Measurements from ENCODE around the gene GRIK2. TPM values are rescaled to one million over a fixed set of nuclear protein-coding genes. Genes with fewer than 3 reads are reported as not detected.

GRIK2 gene
- total RNA-seq, 3 donors from 2014 or later: 1.3 to 1.8 (median 1.5) TPM

DNA sequence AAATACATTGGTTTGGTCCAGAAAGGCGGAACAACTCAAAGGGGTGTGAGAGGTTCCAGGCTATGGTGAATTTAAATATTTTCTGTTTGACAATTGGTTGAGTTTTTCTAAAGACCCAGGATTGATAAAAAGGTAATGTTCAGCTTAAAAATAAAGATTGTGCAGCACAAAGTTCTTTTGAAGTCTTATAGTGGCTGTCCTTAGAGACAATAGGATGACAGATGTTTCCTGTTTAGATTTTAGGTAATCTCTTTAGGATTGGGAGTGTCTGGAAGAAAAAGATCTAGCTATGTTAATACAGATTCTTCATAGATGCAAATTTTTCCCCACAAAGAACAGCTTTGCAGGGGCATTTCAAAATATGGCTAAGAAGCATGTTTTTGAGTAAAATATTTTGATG is 119.7 kb downstream of the GRIK2 start:
- no peak for TF ChIP-seq CTCF (IDR thresholded peaks at IDR 0.05)
- intact Hi-C loops (cut with DNase I, micrococcal nuclease): no loop called here
- H3K9me3 ChIP-seq: no peaks in the 10 kb centered on the region
- H3K36me3 ChIP-seq (ENCODE audit: low read depth): no peaks in the 10 kb centered on the region
- DNase-seq: no peak
- ATAC-seq: no peak
- no peak overlapping the region for H3K4me3 ChIP-seq
- no peaks in the 10 kb centered on the region for H3K4me1 ChIP-seq (ENCODE audit: low read depth)

DNA sequence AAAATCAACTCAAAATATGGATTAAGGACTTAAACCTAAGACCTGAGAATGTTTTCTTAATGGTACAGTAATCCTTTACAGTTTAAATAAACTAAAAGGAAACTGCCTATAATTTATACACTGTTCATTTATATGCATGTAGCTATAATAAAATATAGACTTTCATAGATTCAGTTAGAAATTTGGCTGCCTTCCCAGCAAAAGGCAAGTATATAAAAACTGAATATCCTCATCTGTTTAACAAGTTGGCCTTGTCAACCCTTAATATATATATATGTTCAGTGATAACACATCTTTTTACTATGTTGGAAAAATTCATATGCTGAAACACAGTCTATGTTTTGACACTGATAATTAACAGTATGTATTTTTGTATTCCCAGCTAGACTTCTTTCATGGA is 123.1 kb downstream of the GRIK2 start:
- DNase-seq (peak in 1 of 3 donors; percentile 12), ATAC-seq (peak; percentile 49)
- intact Hi-C loops (cut with DNase I, micrococcal nuclease): no loop called here
- TF ChIP-seq CTCF (IDR thresholded peaks at IDR 0.05): no peak
- Histone ChIP-seq H3K4me1 (ENCODE audit: low read depth) (no peaks in the 10 kb centered on the region), H3K9me3 (no peaks in the 10 kb centered on the region), H3K4me3 (no peak overlapping the region), H3K36me3 (ENCODE audit: low read depth) (no peaks in the 10 kb centered on the region)

DNA sequence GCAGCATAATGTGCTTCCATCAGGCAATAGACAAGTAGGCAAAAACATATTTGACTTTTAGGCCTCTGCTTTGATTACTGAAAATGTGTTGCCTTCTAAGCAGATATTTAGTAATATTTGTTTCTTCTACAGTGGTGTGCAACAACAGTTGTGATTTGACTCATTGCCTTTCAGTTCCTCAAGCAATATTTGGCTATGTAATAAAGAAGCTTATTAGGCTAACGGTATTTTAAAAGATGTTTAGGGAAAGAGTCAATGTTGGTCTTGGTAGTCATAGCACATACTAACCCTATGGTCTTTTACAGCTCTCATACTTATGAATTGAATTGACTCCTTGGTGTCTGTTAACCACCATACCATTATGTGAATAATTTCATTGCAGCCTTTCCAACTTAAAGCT is 124.1 kb downstream of the GRIK2 start:
- intact Hi-C loops (cut with DNase I, micrococcal nuclease): no loop called here
- TF ChIP-seq CTCF (IDR thresholded peaks at IDR 0.05): no peak
- Histone ChIP-seq H3K9me3 (no peaks in the 10 kb centered on the region), H3K4me1 (ENCODE audit: low read depth) (no peaks in the 10 kb centered on the region), H3K4me3 (no peak overlapping the region), H3K36me3 (ENCODE audit: low read depth) (no peaks in the 10 kb centered on the region)
- DNase-seq (no peak), ATAC-seq (no peak)

DNA sequence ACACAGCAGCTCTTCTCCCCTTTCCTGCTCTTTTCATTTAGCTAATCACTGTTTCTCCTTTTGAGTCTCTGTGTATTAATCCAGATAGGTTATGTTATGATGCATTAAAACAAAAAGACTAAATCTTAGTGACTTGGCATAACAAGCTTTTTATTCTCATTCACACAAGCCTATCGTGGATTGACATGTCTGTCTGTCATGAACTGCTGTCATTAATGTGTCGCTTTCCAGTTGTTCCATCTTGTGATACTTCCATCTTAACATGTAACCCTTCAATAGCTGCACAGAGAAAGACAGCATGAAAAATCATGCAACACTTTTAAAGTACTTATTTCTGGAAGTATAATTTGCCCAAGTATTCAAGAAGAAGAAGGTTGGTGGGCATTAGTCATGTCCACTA is 128.7 kb downstream of the GRIK2 start:
- ATAC-seq (no peak), DNase-seq (no peak)
- H3K9me3 ChIP-seq: no peaks in the 10 kb centered on the region
- TF ChIP-seq CTCF (IDR thresholded peaks at IDR 0.05): no peak
- H3K4me1 ChIP-seq (ENCODE audit: low read depth): no peaks in the 10 kb centered on the region
- H3K4me3 ChIP-seq: no peak overlapping the region
- H3K36me3 ChIP-seq (ENCODE audit: low read depth): no peaks in the 10 kb centered on the region
- intact Hi-C loops (cut with DNase I, micrococcal nuclease): no loop called here

DNA sequence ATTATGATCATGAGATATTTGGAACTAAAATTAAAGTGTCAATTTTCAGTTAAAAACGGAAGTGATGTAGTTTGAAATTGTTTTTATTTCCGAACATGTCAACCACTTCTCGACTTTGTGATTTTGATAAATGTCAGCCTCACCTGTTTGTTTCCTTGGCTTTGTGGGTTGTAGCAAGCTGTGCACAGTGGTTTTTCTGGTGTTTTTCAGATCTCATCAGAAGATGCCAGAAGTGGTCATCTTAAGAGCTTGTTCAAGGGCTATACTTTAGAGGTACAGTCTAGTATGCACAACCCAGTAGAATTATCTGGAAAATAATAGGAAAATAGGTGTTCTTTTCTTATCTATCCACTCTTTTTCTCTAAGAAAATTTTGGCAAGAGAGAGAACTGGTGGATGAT is 134.0 kb downstream of the GRIK2 start:
- no peaks in the 10 kb centered on the region for H3K36me3 ChIP-seq (ENCODE audit: low read depth)
- intact Hi-C loops (cut with DNase I, micrococcal nuclease): no loop called here
- ATAC-seq (no peak), DNase-seq (no peak)
- no peak for TF ChIP-seq CTCF (IDR thresholded peaks at IDR 0.05)
- H3K4me1 ChIP-seq (ENCODE audit: low read depth): no peaks in the 10 kb centered on the region
- H3K9me3 ChIP-seq: no peaks in the 10 kb centered on the region
- H3K4me3 ChIP-seq: no peak overlapping the region

GRCh38 chr6:101528801-101529200 is 135.3 kb downstream of the GRIK2 start:
- Histone ChIP-seq H3K36me3 (ENCODE audit: low read depth) (no peaks in the 10 kb centered on the region), H3K9me3 (no peaks in the 10 kb centered on the region), H3K4me3 (no peak overlapping the region), H3K4me1 (ENCODE audit: low read depth) (no peaks in the 10 kb centered on the region)
- no peak for ATAC-seq
- DNase-seq: no peak
- no peak for TF ChIP-seq CTCF (IDR thresholded peaks at IDR 0.05)
- intact Hi-C loops (cut with DNase I, micrococcal nuclease): no loop called here
